K562 (cell line): ENCODE measurements around the gene ACSF2. TPM values are rescaled to one million over a fixed set of nuclear protein-coding genes. Genes with fewer than 3 reads are reported as not detected.

Source experiments
- ATF7 ChIP-seq: fragments of 450-650 bp; IDR thresholded peaks from 2 replicates; pipeline ENCODE4 v1.7.1; 2014; ENCODE audit warnings: mild to moderate bottlenecking, moderate library complexity
- BACH1 ChIP-seq: fragments of 200-800 bp; sonication (Bioruptor generic); IDR thresholded peaks from 2 replicates; pipeline ENCODE4 v1.6.1; 2016; ENCODE audit warnings: missing genetic modification characterization, missing compliant biosample characterization
- BRF2 ChIP-seq: IDR thresholded peaks from 3 replicates; pipeline ENCODE4 v1.6.1; 2011; ENCODE audit warnings: borderline replicate concordance, mild to moderate bottlenecking; ENCODE audit not compliant: insufficient read length, insufficient read depth
- CBX3 ChIP-seq, 2 experiments: IDR thresholded peaks; 1 replicate in 1 of 2; 2 replicates in 1 of 2; pipeline ENCODE4 v1.6.1; 2012; ENCODE audit warnings: inconsistent platforms in 2 of 2, low read length in 2 of 2, borderline replicate concordance in 1 of 2, control low read depth in 1 of 2
- DLX4 ChIP-seq: fragments of 250-450 bp; sonication (Bioruptor Pico); IDR thresholded peaks from 2 replicates; pipeline ENCODE4 v1.6.1; 2021; ENCODE audit warnings: mild to moderate bottlenecking
- DPF2 ChIP-seq: fragments of 450-650 bp; IDR thresholded peaks from 2 replicates; pipeline ENCODE4 v1.6.1; 2016
- GTF2F1 ChIP-seq: IDR thresholded peaks from 2 replicates; pipeline ENCODE4 v1.6.1; 2011; ENCODE audit warnings: low read depth, low read length, improper control_type of control experiment
- KAT7 ChIP-seq: sonication (generic); formaldehyde crosslinking; IDR thresholded peaks from 2 replicates; pipeline ENCODE4 v1.8.0; 2022; ENCODE audit warnings: missing genetic modification reagents, mild to moderate bottlenecking, borderline replicate concordance
- PCBP2 ChIP-seq: fragments of 200-400 bp; formaldehyde crosslinking; IDR thresholded peaks from 2 replicates; pipeline ENCODE4 v1.6.1; 2018; ENCODE audit warnings: low read length, low read depth, mild to moderate bottlenecking, moderate library complexity; ENCODE audit not compliant: poor library complexity, severe bottlenecking
- PHF8 ChIP-seq: fragments of 200-600 bp; sonication (generic); IDR thresholded peaks from 2 replicates; pipeline ENCODE4 v1.6.1; 2012; ENCODE audit warnings: mixed run types, mild to moderate bottlenecking, inconsistent platforms, low read length, moderate library complexity, borderline replicate concordance
- POLR3G ChIP-seq: IDR thresholded peaks from 2 replicates; pipeline ENCODE4 v1.6.1; 2011; ENCODE audit not compliant: insufficient read length, insufficient replicate concordance; ENCODE audit errors: extremely low read depth
- PYGO2 ChIP-seq: fragments of 450-650 bp; IDR thresholded peaks from 2 replicates; pipeline ENCODE4 v1.6.1; 2016; ENCODE audit warnings: mild to moderate bottlenecking, missing genetic modification characterization, moderate library complexity, missing compliant biosample characterization
- RREB1 ChIP-seq: fragments of 250-450 bp; sonication (Bioruptor Pico); IDR thresholded peaks from 2 replicates; pipeline ENCODE4 v1.4.0; 2020
- VEZF1 ChIP-seq: fragments of 200-800 bp; sonication (Bioruptor generic); IDR thresholded peaks from 2 replicates; pipeline ENCODE4 v1.6.1; 2017; ENCODE audit warnings: missing genetic modification characterization, missing compliant biosample characterization
- polyA plus RNA-seq, 8 experiments: library from polyadenylated mRNA; depleted of rRNA in 4 of 8; stranded (reverse) in 5 of 8; unstranded in 3 of 8; fragments of >200 nt; fragmentation: Nextera tagmentation in 2 of 8; fragmentation: Illumina TruSeq in 1 of 8; extraction: Ambion mirVana in 2 of 8; extraction: Trizol in 1 of 8; gene quantifications; 2 replicates each; pipeline versions ENCODE4 v1.2.1 to v1.2.3, GENCODE V29; 2011 to 2014; ENCODE audit warnings: inconsistent platforms in 1 of 8, missing spikeins in 1 of 8
- total RNA-seq, 7 experiments: library from RNA; depleted of rRNA in 6 of 7; stranded (reverse); fragments of >200 nt in 6 of 7; fragmentation: Illumina TruSeq in 2 of 7; extraction: Trizol in 2 of 7; gene quantifications; 2 replicates each; pipeline versions ENCODE4 v1.2.1 to v1.2.3, GENCODE V29; 2011 to 2021; ENCODE audit warnings: low replicate concordance in 1 of 7
- TF ChIP-seq, protein P1 (sequence below): sonication (generic); formaldehyde crosslinking; IDR thresholded peaks from 2 replicates; pipeline ENCODE4 v1.8.1; 2023; ENCODE audit warnings: mild to moderate bottlenecking, missing genetic modification reagents

Gene ACSF2
- total and polyA plus RNA-seq, 9 of the 15 experiments (the other 6 are each of a cell fraction or from before 2014, with no cell fraction given), result 0.89 to 6.1 (median 3.5) TPM

DNA sequence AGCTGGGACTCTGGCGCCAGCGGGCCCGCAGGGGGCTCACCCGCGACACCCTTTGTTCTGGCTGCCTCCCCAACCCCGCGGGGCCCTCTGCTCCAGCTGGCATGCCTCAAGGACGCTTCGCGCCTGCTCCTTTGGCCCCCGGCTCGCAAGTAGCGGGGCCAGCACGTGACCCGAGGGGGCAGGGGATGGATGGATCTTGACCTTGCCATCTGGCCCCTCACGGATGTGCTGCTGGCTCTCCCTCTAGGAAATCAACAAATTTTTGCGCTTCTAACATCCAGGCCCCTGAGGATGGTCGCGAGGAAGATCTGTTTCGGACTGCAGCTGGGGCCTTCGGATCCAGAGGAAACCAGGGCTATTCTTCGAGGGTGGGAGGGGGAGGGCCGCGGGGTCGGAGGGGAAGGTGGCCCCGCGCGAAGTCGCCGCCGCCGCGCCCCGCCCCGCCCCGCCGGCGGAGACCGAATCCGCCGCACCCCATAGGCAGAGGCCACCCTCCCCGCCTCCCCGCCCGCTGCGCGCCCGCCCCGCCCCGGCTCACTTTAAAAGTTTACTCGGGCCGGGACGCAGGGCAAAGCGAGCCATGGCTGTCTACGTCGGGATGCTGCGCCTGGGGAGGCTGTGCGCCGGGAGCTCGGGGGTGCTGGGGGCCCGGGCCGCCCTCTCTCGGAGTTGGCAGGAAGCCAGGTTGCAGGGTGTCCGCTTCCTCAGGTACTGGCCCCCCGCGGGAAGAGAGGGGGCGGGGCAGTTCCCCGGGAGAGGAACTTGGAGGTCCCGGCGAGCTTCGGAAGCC, at the start of gene ACSF2 (continued):
- peak; percentile 60; the same call in 1 of the 2 replicates for TF ChIP-seq PHF8
- no peak for TF ChIP-seq CBX3 (IDR thresholded peaks at IDR 0.05; ENCODE audit: borderline replicate concordance in 1 of 2, low read length in 2 of 2)
- no peak for TF ChIP-seq BRF2
- no peak for TF ChIP-seq ATF7
- TF ChIP-seq KAT7 (CRISPR knock-in tag), result peak; percentile 59; the same call in 1 of the 2 replicates
- TF ChIP-seq RREB1 (CRISPR knock-in tag), result 0 out of 2 replicates have a peak, but pooled peaks have one; percentile 18
- no peak for TF ChIP-seq PYGO2 (tag)
- peak; percentile 95 for TF ChIP-seq VEZF1 (CRISPR knock-in tag)
- TF ChIP-seq DLX4, result no peak
- TF ChIP-seq, protein P1, sequence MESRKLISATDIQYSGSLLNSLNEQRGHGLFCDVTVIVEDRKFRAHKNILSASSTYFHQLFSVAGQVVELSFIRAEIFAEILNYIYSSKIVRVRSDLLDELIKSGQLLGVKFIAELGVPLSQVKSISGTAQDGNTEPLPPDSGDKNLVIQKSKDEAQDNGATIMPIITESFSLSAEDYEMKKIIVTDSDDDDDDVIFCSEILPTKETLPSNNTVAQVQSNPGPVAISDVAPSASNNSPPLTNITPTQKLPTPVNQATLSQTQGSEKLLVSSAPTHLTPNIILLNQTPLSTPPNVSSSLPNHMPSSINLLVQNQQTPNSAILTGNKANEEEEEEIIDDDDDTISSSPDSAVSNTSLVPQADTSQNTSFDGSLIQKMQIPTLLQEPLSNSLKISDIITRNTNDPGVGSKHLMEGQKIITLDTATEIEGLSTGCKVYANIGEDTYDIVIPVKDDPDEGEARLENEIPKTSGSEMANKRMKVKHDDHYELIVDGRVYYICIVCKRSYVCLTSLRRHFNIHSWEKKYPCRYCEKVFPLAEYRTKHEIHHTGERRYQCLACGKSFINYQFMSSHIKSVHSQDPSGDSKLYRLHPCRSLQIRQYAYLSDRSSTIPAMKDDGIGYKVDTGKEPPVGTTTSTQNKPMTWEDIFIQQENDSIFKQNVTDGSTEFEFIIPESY (CRISPR knock-in tag), result peak; percentile 93
- TF ChIP-seq PCBP2, result no peak
- no peak for TF ChIP-seq DPF2
- no peak for TF ChIP-seq POLR3G
- TF ChIP-seq GTF2F1, result no peak
- no peak for TF ChIP-seq BACH1 (tag)
- TF ChIP-seq, all 486 proteins: peak for 46
